ENCODE results near the gene MINK1.
"Not testable (repeated sequence)": the region's sequence is repeated elsewhere in the genome, so short reads cannot be mapped to it uniquely, and the experiment has no call there.

Gene MINK1

DNA sequence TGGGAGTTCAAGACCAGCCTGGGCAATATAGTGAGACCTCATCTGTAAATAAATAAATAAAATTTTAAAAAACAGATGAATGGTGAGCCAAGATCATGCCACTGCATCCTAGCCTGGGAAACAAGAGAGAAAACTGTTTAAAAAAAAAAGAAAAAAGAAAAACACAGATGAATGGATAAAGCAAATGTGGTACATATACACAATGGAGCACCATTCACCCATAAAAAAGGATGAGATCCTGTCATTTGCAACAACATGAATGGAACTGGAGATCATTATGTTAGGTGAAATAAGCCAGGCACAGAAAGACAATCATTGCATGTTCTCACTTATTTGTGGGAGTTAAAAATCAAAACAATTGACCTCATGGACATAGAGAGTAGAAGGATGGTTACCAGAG lies 73.5 kb downstream of the MINK1 start:
- not testable (repeated sequence) for H3K27me3 Mint-ChIP-seq; DNase-seq; H3K9me3 Mint-ChIP-seq; H3K4me3 Mint-ChIP-seq; ATAC-seq (replicated peaks); H3K27ac Mint-ChIP-seq
- Mint-ChIP-seq H3K4me1 (ENCODE audit: low read depth in 2 of 2) (peaks cover 17 to 18% of the 10 kb centered on the region in 2 donors), H3K36me3 (ENCODE audit: insufficient read depth) (peaks cover 31% of the 10 kb centered on the region)

DNA sequence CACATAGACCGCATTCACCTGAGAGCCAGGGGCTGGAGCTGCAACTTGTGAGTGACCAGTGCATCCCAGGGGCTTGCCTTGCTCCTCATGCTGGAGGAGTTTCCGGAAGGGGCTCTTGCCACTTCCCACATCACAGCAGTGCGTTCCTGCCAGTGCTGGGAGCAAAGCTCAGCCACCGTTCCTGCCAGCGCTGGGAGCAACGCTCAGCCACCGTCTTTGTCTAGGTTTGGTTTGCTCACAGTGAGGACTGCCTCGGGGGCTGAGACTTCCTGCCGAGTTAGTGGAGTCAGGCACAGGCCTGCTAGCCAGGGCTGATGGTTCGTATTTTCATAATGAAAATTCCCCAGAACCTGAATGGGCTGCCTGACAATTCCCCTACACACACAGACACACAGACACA lies 75.2 kb downstream of the MINK1 start:
- ATAC-seq (replicated peaks) (no peak), DNase-seq (no peak)
- H3K27ac Mint-ChIP-seq: no peak overlapping the region
- peaks cover 14% of the 10 kb centered on the region for H3K36me3 Mint-ChIP-seq (ENCODE audit: insufficient read depth)
- H3K9me3 Mint-ChIP-seq: no peaks in the 10 kb centered on the region
- no peak overlapping the region for H3K4me3 Mint-ChIP-seq
- peaks cover 5% of the 10 kb centered on the region in 2 donors for H3K4me1 Mint-ChIP-seq (ENCODE audit: low read depth in 2 of 2)
- H3K27me3 Mint-ChIP-seq: peaks cover 0 to 10% of the 10 kb centered on the region in 2 donors

DNA sequence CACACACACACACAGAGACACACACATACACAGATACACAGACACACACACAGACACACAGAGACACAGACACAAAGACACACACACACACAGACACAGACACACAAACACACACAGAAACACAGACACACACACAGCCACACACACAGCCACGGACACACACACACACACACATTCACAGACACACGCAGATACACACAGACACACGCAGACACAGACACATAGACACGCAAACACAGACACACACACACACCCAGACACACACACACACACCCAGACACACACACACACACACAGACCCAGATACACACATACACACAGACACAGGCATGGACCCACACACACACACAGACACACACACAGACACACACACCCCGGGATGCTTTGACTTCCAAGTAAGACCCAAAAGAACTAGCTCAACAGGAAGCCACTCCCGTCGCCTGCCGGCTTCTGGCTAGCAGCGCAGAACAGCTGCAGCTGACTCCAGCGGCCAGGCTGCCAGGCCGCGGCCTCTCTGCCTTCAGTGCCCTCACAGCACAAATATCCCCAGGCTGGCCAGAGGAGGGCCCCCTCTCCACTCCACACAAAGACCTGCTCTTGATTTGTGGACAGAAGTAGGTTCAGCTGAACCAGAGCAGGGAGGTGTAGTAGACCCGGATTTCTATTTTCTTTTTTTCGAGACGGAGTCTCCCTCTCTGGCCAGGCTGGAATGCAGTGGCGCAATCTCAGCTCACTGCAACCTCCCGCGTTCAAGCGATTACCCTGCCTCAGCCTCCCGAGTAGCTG lies 75.8 kb downstream of the MINK1 start:
- Mint-ChIP-seq H3K27me3 (peaks cover 0 to 10% of the 10 kb centered on the region in 2 donors), H3K4me1 (ENCODE audit: low read depth in 2 of 2) (no peaks in the 10 kb centered on the region), H3K27ac (no peak overlapping the region), H3K4me3 (no peak overlapping the region), H3K36me3 (ENCODE audit: insufficient read depth) (peaks cover 8% of the 10 kb centered on the region), H3K9me3 (no peaks in the 10 kb centered on the region)
- DNase-seq (peak; percentile 62 to 64 (median 64)), ATAC-seq (replicated peaks) (peak; percentile 98)

DNA sequence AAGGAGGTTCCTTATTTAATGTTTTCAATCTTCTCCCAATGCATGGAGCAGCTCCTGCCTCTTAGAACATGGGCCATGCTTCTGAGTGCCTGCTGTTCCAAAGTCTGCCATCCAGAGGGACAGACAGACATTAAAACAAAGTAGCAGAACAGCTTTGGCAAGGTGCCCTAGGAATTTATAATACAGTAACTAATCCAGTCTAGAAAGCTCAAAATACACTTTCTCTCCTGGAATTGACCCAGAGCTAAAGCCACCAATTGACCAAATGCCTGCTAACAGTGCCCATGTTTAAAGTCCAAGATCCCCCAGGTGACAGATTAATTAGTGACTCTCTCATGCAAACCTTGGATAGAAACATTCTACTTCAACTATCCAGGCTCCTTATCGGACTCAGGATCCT lies 80.9 kb downstream of the MINK1 start:
- Mint-ChIP-seq H3K4me1 (ENCODE audit: low read depth in 2 of 2) (no peaks in the 10 kb centered on the region), H3K27ac (no peak overlapping the region), H3K27me3 (peaks cover 0 to 5% of the 10 kb centered on the region in 2 donors), H3K4me3 (no peak overlapping the region), H3K9me3 (no peaks in the 10 kb centered on the region), H3K36me3 (ENCODE audit: insufficient read depth) (peaks cover 8% of the 10 kb centered on the region)
- ATAC-seq (replicated peaks): no peak
- DNase-seq: no peak

DNA sequence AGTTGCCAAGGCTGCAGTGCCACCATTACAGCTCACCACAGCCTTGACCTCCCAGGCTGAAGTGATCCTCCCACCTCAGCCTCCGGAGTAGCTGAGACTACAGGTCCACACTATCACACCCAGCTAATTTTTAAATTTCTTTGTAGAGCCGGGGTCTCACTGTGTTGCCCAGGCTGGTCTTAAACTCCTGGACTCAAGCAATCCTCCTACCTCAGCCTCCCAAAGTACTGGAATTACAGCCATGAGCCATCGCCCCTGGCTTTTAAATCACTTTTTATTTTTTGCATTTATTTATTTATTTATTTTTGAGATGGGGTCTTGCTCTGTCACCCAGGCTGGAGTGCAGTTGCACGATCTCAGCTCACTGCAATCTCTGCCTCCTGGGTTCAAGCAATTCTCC lies 81.4 kb downstream of the MINK1 start:
- not testable (repeated sequence) for H3K4me1 Mint-ChIP-seq (ENCODE audit: low read depth in 2 of 2); H3K27me3 Mint-ChIP-seq; ATAC-seq (replicated peaks); H3K4me3 Mint-ChIP-seq; H3K36me3 Mint-ChIP-seq (ENCODE audit: insufficient read depth); DNase-seq; H3K27ac Mint-ChIP-seq; H3K9me3 Mint-ChIP-seq

DNA sequence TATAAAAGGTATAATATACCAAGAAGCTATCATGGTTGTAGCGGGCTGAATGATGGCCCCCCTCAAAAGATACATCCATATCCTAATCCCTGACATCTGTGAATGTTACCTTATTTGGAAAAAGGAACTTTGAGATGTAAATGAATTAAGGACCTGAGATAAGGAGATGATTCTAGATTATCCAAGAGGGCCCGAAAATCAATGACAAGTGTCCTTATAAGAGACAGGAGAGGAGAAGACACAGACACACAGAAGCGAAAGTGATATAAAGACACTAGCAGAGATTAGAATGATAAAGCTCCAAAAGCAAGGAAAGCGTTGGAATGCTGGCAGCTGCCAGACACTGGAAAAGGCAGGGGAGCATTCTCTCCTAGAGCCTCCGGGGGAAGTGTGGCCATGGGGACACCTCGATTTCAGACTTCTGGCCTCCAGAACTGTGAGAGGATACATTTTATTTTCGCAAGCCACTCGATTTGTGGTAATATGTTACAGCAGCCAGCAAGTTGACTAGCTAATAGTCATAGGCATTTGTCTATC lies 86.4 kb downstream of the MINK1 start:
- ATAC-seq (replicated peaks) (no peak), DNase-seq (no peak)
- no peaks in the 10 kb centered on the region for H3K9me3 Mint-ChIP-seq
- H3K4me3 Mint-ChIP-seq: no peak overlapping the region
- H3K27ac Mint-ChIP-seq: no peak overlapping the region
- H3K36me3 Mint-ChIP-seq (ENCODE audit: insufficient read depth): no peaks in the 10 kb centered on the region
- peaks cover 0 to 4% of the 10 kb centered on the region in 2 donors for H3K4me1 Mint-ChIP-seq (ENCODE audit: low read depth in 2 of 2)
- no peaks in the 10 kb centered on the region for H3K27me3 Mint-ChIP-seq

DNA sequence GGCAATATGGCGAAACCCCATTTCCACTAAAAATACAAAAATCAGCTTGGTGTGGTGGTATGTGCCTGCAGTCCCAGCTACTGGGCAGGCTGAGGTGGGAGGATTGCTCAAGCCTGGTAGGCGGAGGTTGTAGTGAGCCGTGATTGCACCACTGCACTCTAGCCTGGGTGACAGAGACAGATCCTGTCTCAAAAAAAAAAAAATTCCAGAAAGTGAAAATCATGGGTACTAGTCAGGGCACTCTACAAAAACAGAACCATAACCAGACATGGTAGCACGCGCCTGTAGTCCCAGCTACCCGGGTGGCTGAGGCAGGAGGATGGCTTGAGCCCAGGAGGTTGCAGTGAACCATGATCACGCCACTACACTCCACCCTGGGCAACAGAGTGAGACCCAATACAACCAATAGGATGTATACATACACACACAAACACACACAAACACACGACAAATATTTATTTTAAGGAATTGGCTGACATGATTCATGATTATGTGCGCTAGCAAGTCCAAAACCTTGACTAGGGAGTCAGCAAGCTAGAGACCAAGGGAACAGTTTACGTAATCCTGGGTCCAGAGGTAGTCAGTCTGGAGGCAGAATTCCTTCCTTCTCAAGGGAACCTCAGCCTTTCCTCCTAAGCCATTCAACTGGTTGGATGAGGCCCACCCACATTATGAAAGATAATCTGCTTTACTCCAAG lies 87.4 kb downstream of the MINK1 start:
- Mint-ChIP-seq H3K27ac (no peak overlapping the region), H3K4me1 (ENCODE audit: low read depth in 2 of 2) (peaks cover 0 to 4% of the 10 kb centered on the region in 2 donors), H3K4me3 (no peak overlapping the region), H3K27me3 (no peaks in the 10 kb centered on the region), H3K36me3 (ENCODE audit: insufficient read depth) (no peaks in the 10 kb centered on the region), H3K9me3 (no peaks in the 10 kb centered on the region)
- DNase-seq (no peak), ATAC-seq (replicated peaks) (no peak)

DNA sequence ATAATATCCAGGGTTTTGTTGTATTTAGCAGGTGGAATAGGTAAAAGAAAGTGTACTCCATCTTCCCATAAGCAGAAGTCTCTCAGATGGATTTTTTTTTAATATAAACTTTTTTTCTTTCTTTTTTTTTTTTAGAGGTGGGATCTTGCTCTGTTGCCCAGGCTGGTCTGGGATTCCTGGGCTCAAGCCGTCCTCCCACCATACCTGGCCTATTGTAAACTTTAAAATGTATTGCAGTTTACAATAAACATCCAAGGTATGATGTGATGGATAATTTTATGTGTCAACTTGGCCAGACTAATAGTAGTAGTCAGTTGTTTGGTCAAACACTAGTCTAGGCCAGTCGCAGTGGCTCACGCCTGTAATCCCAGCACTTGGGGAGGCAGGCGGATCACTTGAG lies 88.2 kb downstream of the MINK1 start:
- ATAC-seq (replicated peaks): no peak

DNA sequence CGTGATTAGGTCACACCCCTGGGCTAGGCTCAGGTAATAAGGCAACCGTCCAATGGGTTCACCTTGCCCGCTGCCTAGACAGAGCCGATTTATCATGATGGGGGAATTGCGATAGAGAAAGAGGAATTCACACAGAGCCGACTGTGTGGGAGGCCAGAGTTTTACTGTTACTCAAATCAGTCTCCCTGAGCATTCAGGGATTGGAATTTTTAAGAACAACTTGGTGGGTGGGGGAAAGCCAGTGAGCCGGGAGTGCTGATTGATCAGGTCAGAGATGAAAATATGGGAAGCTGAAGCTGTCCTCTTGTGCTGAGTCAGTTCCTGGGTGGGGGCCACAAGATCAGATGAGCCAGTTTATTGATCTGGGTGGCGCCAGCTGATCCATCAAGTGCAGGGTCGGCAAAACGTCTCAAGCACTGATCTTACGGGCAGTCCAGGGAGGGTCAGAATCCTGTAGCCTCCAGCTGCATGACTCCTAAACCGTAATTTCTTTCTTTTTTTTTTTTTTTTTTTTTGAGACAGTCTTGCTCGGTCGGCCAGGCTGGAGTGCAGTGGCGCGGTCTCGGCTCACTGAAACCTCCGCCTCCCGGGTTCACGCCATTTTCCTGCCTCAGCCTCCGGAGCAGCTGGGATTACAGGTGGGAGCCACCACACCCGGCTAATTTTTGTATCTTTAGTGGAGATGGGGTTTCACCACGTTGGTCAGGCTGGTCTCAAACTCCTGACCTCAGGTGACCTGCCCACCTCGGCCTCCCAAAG lies 93.6 kb downstream of the MINK1 start:
- not testable (repeated sequence) for H3K9me3 Mint-ChIP-seq; H3K27ac Mint-ChIP-seq; ATAC-seq (replicated peaks); H3K4me3 Mint-ChIP-seq; H3K36me3 Mint-ChIP-seq (ENCODE audit: insufficient read depth); H3K27me3 Mint-ChIP-seq; DNase-seq; H3K4me1 Mint-ChIP-seq (ENCODE audit: low read depth in 2 of 2)

More for the DNA sequence above, 88.2 kb downstream of the MINK1 start:
- no peak for DNase-seq
- H3K27me3 Mint-ChIP-seq: no peaks in the 10 kb centered on the region
- H3K9me3 Mint-ChIP-seq: no peaks in the 10 kb centered on the region
- H3K4me3 Mint-ChIP-seq: no peak overlapping the region
- peaks cover 0 to 4% of the 10 kb centered on the region in 2 donors for H3K4me1 Mint-ChIP-seq (ENCODE audit: low read depth in 2 of 2)
- H3K27ac Mint-ChIP-seq: no peak overlapping the region
- H3K36me3 Mint-ChIP-seq (ENCODE audit: insufficient read depth): no peaks in the 10 kb centered on the region

DNA sequence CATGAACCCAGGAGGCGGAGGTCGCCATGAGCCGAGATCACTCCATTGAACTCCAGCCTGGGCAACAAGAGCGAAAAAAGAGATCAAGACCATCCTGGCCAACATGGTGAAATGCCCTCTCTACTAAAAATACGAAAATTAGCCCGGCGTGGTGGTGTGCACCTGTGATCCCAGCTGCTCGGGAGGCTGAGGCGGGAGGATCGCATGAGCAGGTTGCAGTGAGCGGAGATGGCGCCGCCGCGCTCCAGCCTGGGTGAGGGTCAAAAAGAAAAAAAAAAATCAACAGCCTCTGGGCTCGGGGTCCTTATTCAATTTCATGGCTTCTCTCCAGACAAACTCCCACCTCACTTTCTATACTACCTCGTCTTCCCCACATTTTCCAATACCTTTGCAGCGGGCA lies 95.7 kb downstream of the MINK1 start:
- Mint-ChIP-seq H3K27ac (peak overlapping the region in 1 of 2 donors; percentile 24), H3K4me1 (ENCODE audit: low read depth in 2 of 2) (peaks cover 9 to 13% of the 10 kb centered on the region in 2 donors)

DNA sequence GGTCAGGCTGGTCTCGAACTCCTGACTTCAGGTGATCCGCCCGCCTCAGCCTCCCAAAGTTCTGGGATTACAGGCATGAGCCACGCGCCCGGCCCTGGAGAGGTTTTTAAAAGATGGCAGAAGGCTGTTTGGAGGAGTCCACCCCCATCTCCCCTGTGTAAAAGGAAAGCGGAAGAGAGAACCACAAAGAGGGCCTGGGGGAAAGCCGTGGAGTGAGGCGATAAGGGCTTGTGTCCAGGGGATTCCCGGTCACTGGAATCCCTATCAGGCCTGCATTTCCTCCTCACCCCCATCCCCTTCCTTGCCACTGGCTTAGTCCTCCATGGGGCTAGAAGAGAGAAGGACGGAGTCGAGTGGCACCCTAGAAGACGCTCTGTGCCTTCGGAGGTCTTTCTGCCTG lies 98.8 kb downstream of the MINK1 start, which contains the start of gene GP1BA:
GP1BA (plus strand) TSS at position 315 of the 400 bp plus-strand sequence. CDS start 328 bp downstream, outside the sequence.
- Mint-ChIP-seq H3K27me3 (no peaks in the 10 kb centered on the region), H3K36me3 (ENCODE audit: insufficient read depth) (peaks cover 8% of the 10 kb centered on the region), H3K4me3 (no peak within 1 kb of the TSS), H3K9me3 (no peaks in the 10 kb centered on the region), H3K4me1 (ENCODE audit: low read depth in 2 of 2) (peaks cover 24 to 26% of the 10 kb centered on the region in 2 donors), H3K27ac (no peak within 1 kb of the TSS)
- ATAC-seq (replicated peaks): no peak
- no peak for DNase-seq

More for the DNA sequence above, 95.7 kb downstream of the MINK1 start:
- DNase-seq (no peak), ATAC-seq (replicated peaks) (no peak)
- H3K9me3 Mint-ChIP-seq: no peaks in the 10 kb centered on the region
- peaks cover 2% of the 10 kb centered on the region for H3K36me3 Mint-ChIP-seq (ENCODE audit: insufficient read depth)
- no peak overlapping the region for H3K4me3 Mint-ChIP-seq
- no peaks in the 10 kb centered on the region for H3K27me3 Mint-ChIP-seq

DNA sequence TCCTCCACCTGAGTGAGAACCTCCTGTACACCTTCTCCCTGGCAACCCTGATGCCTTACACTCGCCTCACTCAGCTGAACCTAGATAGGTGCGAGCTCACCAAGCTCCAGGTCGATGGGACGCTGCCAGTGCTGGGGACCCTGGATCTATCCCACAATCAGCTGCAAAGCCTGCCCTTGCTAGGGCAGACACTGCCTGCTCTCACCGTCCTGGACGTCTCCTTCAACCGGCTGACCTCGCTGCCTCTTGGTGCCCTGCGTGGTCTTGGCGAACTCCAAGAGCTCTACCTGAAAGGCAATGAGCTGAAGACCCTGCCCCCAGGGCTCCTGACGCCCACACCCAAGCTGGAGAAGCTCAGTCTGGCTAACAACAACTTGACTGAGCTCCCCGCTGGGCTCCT lies 99.6 kb downstream of the MINK1 start:
- H3K27me3 Mint-ChIP-seq: no peaks in the 10 kb centered on the region
- H3K4me3 Mint-ChIP-seq: no peak overlapping the region
- ATAC-seq (replicated peaks) (no peak), DNase-seq (no peak)
- no peaks in the 10 kb centered on the region for H3K9me3 Mint-ChIP-seq
- no peak overlapping the region for H3K27ac Mint-ChIP-seq
- peaks cover 24 to 26% of the 10 kb centered on the region in 2 donors for H3K4me1 Mint-ChIP-seq (ENCODE audit: low read depth in 2 of 2)
- peaks cover 12% of the 10 kb centered on the region for H3K36me3 Mint-ChIP-seq (ENCODE audit: insufficient read depth)

DNA sequence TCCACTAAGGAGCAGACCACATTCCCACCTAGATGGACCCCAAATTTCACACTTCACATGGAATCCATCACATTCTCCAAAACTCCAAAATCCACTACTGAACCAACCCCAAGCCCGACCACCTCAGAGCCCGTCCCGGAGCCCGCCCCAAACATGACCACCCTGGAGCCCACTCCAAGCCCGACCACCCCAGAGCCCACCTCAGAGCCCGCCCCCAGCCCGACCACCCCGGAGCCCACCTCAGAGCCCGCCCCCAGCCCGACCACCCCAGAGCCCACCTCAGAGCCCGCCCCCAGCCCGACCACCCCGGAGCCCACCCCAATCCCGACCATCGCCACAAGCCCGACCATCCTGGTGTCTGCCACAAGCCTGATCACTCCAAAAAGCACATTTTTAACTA lies 100.5 kb downstream of the MINK1 start:
- peaks cover 20% of the 10 kb centered on the region for H3K36me3 Mint-ChIP-seq (ENCODE audit: insufficient read depth)
- peak overlapping the region; percentile 79 to 92 for H3K27ac Mint-ChIP-seq
- ATAC-seq (replicated peaks): no peak
- DNase-seq: no peak
- H3K9me3 Mint-ChIP-seq: no peaks in the 10 kb centered on the region
- peaks cover 29 to 32% of the 10 kb centered on the region in 2 donors for H3K4me1 Mint-ChIP-seq (ENCODE audit: low read depth in 2 of 2)
- no peaks in the 10 kb centered on the region for H3K27me3 Mint-ChIP-seq
- peak overlapping the region; percentile 54 to 71 for H3K4me3 Mint-ChIP-seq
